Testis (tissue), 3 donors: ENCODE measurements around the gene TCF12. TPM values are rescaled to one million over a fixed set of nuclear protein-coding genes. Genes with fewer than 3 reads are reported as not detected.

ENCODE experiments used
- DNase-seq: peaks from one replicate; pipeline ENCODE4 v3.0.0-alpha.2; 2019
- H3K27ac ChIP-seq, 2 donors: fragments of 200-600 bp; sonication (generic); one replicate each; pipeline ENCODE4 v1.5.1; 2019
- H3K27me3 ChIP-seq: fragments of 200-600 bp; sonication (generic); one replicate; pipeline ENCODE4 v1.5.1; 2019
- H3K36me3 ChIP-seq: fragments of 200-600 bp; sonication (generic); one replicate; pipeline ENCODE4 v1.5.1; 2017; ENCODE audit warnings: low read depth; ENCODE audit errors: missing control alignments
- H3K4me1 ChIP-seq: fragments of 200-600 bp; sonication (generic); one replicate; pipeline ENCODE4 v1.5.1; 2019
- H3K4me3 ChIP-seq, 2 donors: fragments of 200-600 bp; sonication (generic); one replicate each; pipeline ENCODE4 v1.5.1; 2017 to 2019
- H3K9me3 ChIP-seq: fragments of 200-600 bp; sonication (generic); one replicate; pipeline ENCODE4 v1.5.1; 2017
- CTCF ChIP-seq, 3 experiments: fragments of 450-650 bp in 2 of 3; fragments of 200-600 bp in 1 of 3; sonication (generic) in 1 of 3; IDR thresholded peaks; one replicate each; pipeline ENCODE4 v1.5.1; 2016 to 2019; ENCODE audit warnings: antibody characterized with exemption in 3 of 3, mild to moderate bottlenecking in 2 of 3, moderate library complexity in 1 of 3
- POLR2A ChIP-seq: fragments of 450-650 bp; IDR thresholded peaks from one replicate; pipeline ENCODE4 v1.6.1; 2017; ENCODE audit warnings: antibody characterized with exemption, mild to moderate bottlenecking, moderate library complexity
- WGBS, 2 donors: methylation state at CpG; one replicate each; pipeline ENCODE4 v1.1.5; 2018; 5-methylcytosine and 5-hydroxymethylcytosine counted together
- intact Hi-C: fragments of 100-400 bp; cut with DNase I; formaldehyde crosslinking; loops from one replicate; pipeline ENCODE4 v1.15.1; 2023; ENCODE audit warnings: low total_unique reads
- polyA plus RNA-seq: library from polyadenylated mRNA; stranded (reverse); fragments of 350-450 nt; fragmentation: Illumina TruSeq; extraction: RNeasy Lipid Tissue Mini Kit (QIAGEN cat#74804); gene quantifications from one replicate; pipeline ENCODE4 v1.2.3, GENCODE V29; 2014; ENCODE audit warnings: low read depth, low replicate concordance; ENCODE audit not compliant: insufficient read depth
- total RNA-seq, 2 donors: library from RNA; depleted of rRNA; stranded (reverse); fragments of >200 nt; gene quantifications; one replicate each; pipeline ENCODE4 v1.2.3, GENCODE V29; 2016

Gene TCF12
- total and polyA plus RNA-seq, 3 donors from 2014 or later = 51.8 to 152 (median 146) TPM

GRCh38 chr15:56967336-56967735 lies 48.9 kb downstream of the TCF12 start:
- Histone ChIP-seq H3K27ac (no peak overlapping the region), H3K9me3 (no peaks in the 10 kb centered on the region), H3K27me3 (no peaks in the 10 kb centered on the region), H3K4me3 (no peak overlapping the region), H3K36me3 (no peaks in the 10 kb centered on the region), H3K4me1 (peaks cover 9% of the 10 kb centered on the region)
- 40 to 46% methylated on average over 3 of the region's 3 CpGs for WGBS, 2 donors
- intact Hi-C loops = no loop called here
- no peak for DNase-seq
- no peak for TF ChIP-seq POLR2A
- TF ChIP-seq CTCF (IDR thresholded peaks at IDR 0.05) = no peak

GRCh38 chr15:56968256-56968655 lies 49.8 kb downstream of the TCF12 start:
- DNase-seq = no peak
- intact Hi-C loops = no loop called here

GRCh38 chr15:56968821-56969220 lies 50.4 kb downstream of the TCF12 start:
- Histone ChIP-seq H3K4me3 (no peak overlapping the region), H3K27ac (no peak overlapping the region), H3K9me3 (no peaks in the 10 kb centered on the region), H3K4me1 (peaks cover 9% of the 10 kb centered on the region), H3K27me3 (no peaks in the 10 kb centered on the region), H3K36me3 (no peaks in the 10 kb centered on the region)
- no peak for DNase-seq
- TF ChIP-seq POLR2A (no peak), CTCF (IDR thresholded peaks at IDR 0.05) (no peak)
- 97 to 100% methylated on average over 1 of the region's 1 CpG for WGBS, 2 donors
- intact Hi-C loops = no loop called here

More at GRCh38 chr15:56968256-56968655, 49.8 kb downstream of the TCF12 start:
- no peaks in the 10 kb centered on the region for H3K36me3 ChIP-seq
- no peak overlapping the region for H3K27ac ChIP-seq
- H3K9me3 ChIP-seq = no peaks in the 10 kb centered on the region
- H3K4me1 ChIP-seq = peaks cover 9% of the 10 kb centered on the region
- no peaks in the 10 kb centered on the region for H3K27me3 ChIP-seq
- no peak for TF ChIP-seq CTCF (IDR thresholded peaks at IDR 0.05)
- no peak for TF ChIP-seq POLR2A
- no peak overlapping the region for H3K4me3 ChIP-seq

DNA sequence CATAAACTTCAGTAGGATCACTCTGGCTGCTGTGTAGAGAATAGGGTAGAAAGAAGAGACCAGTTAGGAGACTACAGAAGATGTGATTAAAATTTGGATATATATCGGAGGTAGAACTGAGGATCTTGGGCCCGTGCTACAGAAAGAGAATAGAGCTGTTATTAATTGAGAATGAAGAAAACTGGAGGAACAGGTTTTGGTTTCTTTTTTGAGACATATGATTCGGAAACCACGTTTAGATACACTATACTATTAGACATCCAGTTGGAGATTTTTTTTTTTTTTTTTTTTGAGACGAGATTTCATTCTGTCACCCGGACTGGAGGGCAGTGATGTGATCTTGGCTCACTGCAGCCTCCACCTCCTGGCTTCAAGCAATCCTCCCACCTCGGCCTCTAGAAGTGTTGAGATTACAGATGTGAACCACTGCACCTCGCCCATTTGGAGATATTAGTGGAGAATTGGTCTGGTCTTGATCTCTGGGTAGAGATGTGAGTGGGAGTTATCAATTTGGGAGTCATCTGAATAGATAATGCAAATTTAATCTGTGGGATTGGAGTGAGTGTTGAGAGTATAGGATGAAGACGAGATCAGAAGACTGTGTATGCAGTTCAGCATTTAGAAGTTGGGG lies 50.9 kb downstream of the TCF12 start:
- Histone ChIP-seq H3K4me3 (no peak overlapping the region), H3K27me3 (no peaks in the 10 kb centered on the region), H3K4me1 (peaks cover 9% of the 10 kb centered on the region), H3K9me3 (no peaks in the 10 kb centered on the region), H3K36me3 (no peaks in the 10 kb centered on the region), H3K27ac (no peak overlapping the region)
- intact Hi-C loops = no loop called here
- no peak for TF ChIP-seq CTCF (IDR thresholded peaks at IDR 0.05)
- no peak for TF ChIP-seq POLR2A
- DNase-seq = no peak
- 81% methylated on average over 9 of the region's 9 CpGs for whole genome bisulfite sequencing, 2 donors

DNA sequence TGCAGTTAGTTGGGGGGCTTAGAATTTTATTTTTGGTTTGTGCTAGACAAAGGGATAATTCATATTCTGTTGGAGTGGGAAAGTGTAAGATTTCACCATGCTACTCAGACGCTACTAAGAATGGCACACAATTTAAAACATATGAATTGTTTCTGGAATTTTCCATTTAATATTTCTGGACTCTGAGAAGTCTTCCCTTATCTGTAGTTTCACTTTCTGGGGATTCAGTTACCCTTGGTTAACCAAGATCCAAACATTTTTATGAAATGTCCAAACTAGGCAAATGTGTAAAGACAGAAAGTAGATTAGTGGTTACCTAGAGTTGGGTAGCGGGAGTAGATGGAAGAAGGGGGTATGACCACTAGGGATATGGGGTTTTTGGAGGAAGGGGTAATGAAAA lies 53.1 kb downstream of the TCF12 start:
- peaks cover 9% of the 10 kb centered on the region for H3K4me1 ChIP-seq
- TF ChIP-seq POLR2A (no peak), CTCF (IDR thresholded peaks at IDR 0.05) (no peak)
- H3K27ac ChIP-seq = no peak overlapping the region
- H3K4me3 ChIP-seq = no peak overlapping the region
- H3K27me3 ChIP-seq = no peaks in the 10 kb centered on the region
- no peaks in the 10 kb centered on the region for H3K9me3 ChIP-seq
- intact Hi-C loops = no loop called here
- H3K36me3 ChIP-seq = no peaks in the 10 kb centered on the region
- WGBS, 2 donors = 84 to 88% methylated on average over 2 of the region's 2 CpGs
- DNase-seq = no peak
